ENCODE results near the gene GPC3.

The GPC3 gene

GRCh38 chrX:133968109-133968508 is 17.3 kb downstream of the GPC3 start:
- no peak for DNase-seq (ENCODE audit: low spot score)

GRCh38 chrX:133966199-133966598 is 19.2 kb downstream of the GPC3 start:
- no peak for DNase-seq (ENCODE audit: low spot score)

GRCh38 chrX:133965321-133965720 is 20.1 kb downstream of the GPC3 start:
- DNase-seq (ENCODE audit: low spot score): no peak

- DNase-seq (ENCODE audit: low spot score): no peak
These were observed 24.3 kb downstream of the GPC3 start for GRCh38 chrX:133961046-133961445.

GRCh38 chrX:133959972-133960371 is 25.4 kb downstream of the GPC3 start:
- DNase-seq (ENCODE audit: low spot score): no peak

- no peak for DNase-seq (ENCODE audit: low spot score)
These were observed 26.3 kb downstream of the GPC3 start for GRCh38 chrX:133958997-133959688.

GRCh38 chrX:133956570-133957340 is 28.6 kb downstream of the GPC3 start:
- no peak for DNase-seq (ENCODE audit: low spot score)

- DNase-seq (ENCODE audit: low spot score): no peak
These were observed 31.5 kb downstream of the GPC3 start for GRCh38 chrX:133953785-133954355.

- no peak for DNase-seq (ENCODE audit: low spot score)
These were observed 32.3 kb downstream of the GPC3 start for GRCh38 chrX:133953078-133953477.

- DNase-seq (ENCODE audit: low spot score): no peak
These were observed 34.3 kb downstream of the GPC3 start for GRCh38 chrX:133951098-133951497.

GRCh38 chrX:133950214-133950613 is 35.2 kb downstream of the GPC3 start:
- DNase-seq (ENCODE audit: low spot score): no peak

- no peak for DNase-seq (ENCODE audit: low spot score)
These were observed 36.5 kb downstream of the GPC3 start for GRCh38 chrX:133948895-133949294.

GRCh38 chrX:133947996-133948395 is 37.4 kb downstream of the GPC3 start:
- no peak for DNase-seq (ENCODE audit: low spot score)

GRCh38 chrX:133947022-133947421 is 38.4 kb downstream of the GPC3 start:
- DNase-seq (ENCODE audit: low spot score): no peak

- no peak for DNase-seq (ENCODE audit: low spot score)
These were observed 41.9 kb downstream of the GPC3 start for GRCh38 chrX:133943507-133943906.

- no peak for DNase-seq (ENCODE audit: low spot score)
These were observed 45.6 kb downstream of the GPC3 start for GRCh38 chrX:133939655-133940302.

GRCh38 chrX:133938530-133938929 is 46.9 kb downstream of the GPC3 start:
- DNase-seq (ENCODE audit: low spot score): no peak

GRCh38 chrX:133937022-133937421 is 48.4 kb downstream of the GPC3 start:
- no peak for DNase-seq (ENCODE audit: low spot score)

- no peak for DNase-seq (ENCODE audit: low spot score)
These were observed 50.3 kb downstream of the GPC3 start for GRCh38 chrX:133935076-133935475.

- DNase-seq (ENCODE audit: low spot score): no peak
These were observed 52.1 kb downstream of the GPC3 start for GRCh38 chrX:133933316-133933715.

- no peak for DNase-seq (ENCODE audit: low spot score)
These were observed 55.4 kb downstream of the GPC3 start for GRCh38 chrX:133929836-133930464.

GRCh38 chrX:133928365-133928764 is 57.0 kb downstream of the GPC3 start:
- no peak for DNase-seq (ENCODE audit: low spot score)
